ENCODE data around the gene PRKCA. TPM values are rescaled to one million over a fixed set of nuclear protein-coding genes. Genes with fewer than 3 reads are reported as not detected.

Gene PRKCA
- total and polyA plus RNA-seq, 2 of the 13 experiments (the other 11 are each of a cell fraction or from before 2014, with no cell fraction given): 18.5 to 21.5 TPM

GRCh38 chr17:66302761-66303626 lies 581 bp downstream of the PRKCA start (continued):
- TF ChIP-seq ZNF761 (CRISPR knock-in tag; conservative IDR thresholded peaks at IDR 0.05): peak; percentile 57; the same call in 1 of the 2 replicates
- no peak for TF ChIP-seq ZNF101 (CRISPR knock-in tag; IDR thresholded peaks at IDR 0.05; ENCODE audit: borderline replicate concordance, low read depth)
- 0 out of 2 replicates have a peak, but pooled peaks have one; percentile 34 for TF ChIP-seq JDP2 (CRISPR knock-in tag; IDR thresholded peaks at IDR 0.05; ENCODE audit: borderline replicate concordance)
- TF ChIP-seq ZNF160 (CRISPR knock-in tag; IDR thresholded peaks at IDR 0.05): peak; percentile 73; the same call in 1 of the 2 replicates
- TF ChIP-seq GABPA (IDR thresholded peaks at IDR 0.05; ENCODE audit: low read depth, low read length): no peak
- no peak for TF ChIP-seq GABPA (CRISPR knock-in tag; IDR thresholded peaks at IDR 0.05; ENCODE audit: low read depth)
- no peak for TF ChIP-seq MNT (IDR thresholded peaks at IDR 0.05)
- TF ChIP-seq ZFP36 (IDR thresholded peaks at IDR 0.05; ENCODE audit: borderline replicate concordance, low read depth, low read length, partially characterized antibody): no peak
- peak; percentile 72; the same call in 1 of the 2 replicates for TF ChIP-seq ZMAT3 (CRISPR knock-in tag; conservative IDR thresholded peaks at IDR 0.05)
- peak; percentile 90 for TF ChIP-seq TAF15 (IDR thresholded peaks at IDR 0.05; ENCODE audit: low read depth, low read length, poor library complexity, severe bottlenecking)
- TF ChIP-seq ZNF891 (CRISPR knock-in tag; IDR thresholded peaks at IDR 0.05): no peak
- no peak for TF ChIP-seq PLRG1 (conservative IDR thresholded peaks at IDR 0.05)
- no peak; the same call in 1 of the 2 replicates for TF ChIP-seq NAIF1 (CRISPR knock-in tag; IDR thresholded peaks at IDR 0.05; ENCODE audit: borderline replicate concordance)
- TF ChIP-seq NR2C2 (CRISPR knock-in tag; IDR thresholded peaks at IDR 0.05; ENCODE audit: borderline replicate concordance): peak; percentile 39; the same call in 1 of the 2 replicates
- no peak; the same call in 1 of the 2 replicates for TF ChIP-seq ZNF574 (CRISPR knock-in tag; IDR thresholded peaks at IDR 0.05)
- TF ChIP-seq GPBP1L1 (CRISPR knock-in tag; IDR thresholded peaks at IDR 0.05): no peak
- TF ChIP-seq ZNF644 (CRISPR knock-in tag; IDR thresholded peaks at IDR 0.05; ENCODE audit: low read depth): no peak; the same call in 1 of the 2 replicates
- no peak for TF ChIP-seq TBP (CRISPR knock-in tag; IDR thresholded peaks at IDR 0.05)
- TF ChIP-seq GATAD2A (CRISPR knock-in tag; IDR thresholded peaks at IDR 0.05): peak; percentile 47; the same call in 1 of the 2 replicates
- TF ChIP-seq REXO4 (CRISPR knock-in tag; IDR thresholded peaks at IDR 0.05; ENCODE audit: borderline replicate concordance): peak; percentile 57; the same call in 1 of the 2 replicates
- no peak for TF ChIP-seq POLR2AphosphoS2 (IDR thresholded peaks at IDR 0.05; ENCODE audit: low read depth, low read length)
- no peak for TF ChIP-seq ELF4 (CRISPR knock-in tag; IDR thresholded peaks at IDR 0.05; ENCODE audit: borderline replicate concordance)
- no peak for TF ChIP-seq MAZ (IDR thresholded peaks at IDR 0.05; ENCODE audit: borderline replicate concordance, low read depth, low read length)
- TF ChIP-seq MAZ (CRISPR knock-in tag; IDR thresholded peaks at IDR 0.05; ENCODE audit: low read depth): no peak; the same call in none of the 2 replicates
- peak; percentile 68 for TF ChIP-seq SAP130 (CRISPR knock-in tag; IDR thresholded peaks at IDR 0.05; ENCODE audit: low read depth)
- no peak for TF ChIP-seq ZNF746 (CRISPR knock-in tag; IDR thresholded peaks at IDR 0.05)

Data from HepG2 (cell line).